SH-SY5Y (cell line): ENCODE measurements around the gene LINGO4.

Experiments used
- GATA2 ChIP-seq: IDR thresholded peaks from 2 replicates; pipeline ENCODE4 v1.6.1; 2011; ENCODE audit warnings: mild to moderate bottlenecking, low read depth, low read length
- GATA3 ChIP-seq: IDR thresholded peaks from 2 replicates; pipeline ENCODE4 v1.6.1; 2011; ENCODE audit warnings: low read depth, mild to moderate bottlenecking, low read length, moderate library complexity

- TF ChIP-seq GATA3 = no peak
- no peak for TF ChIP-seq GATA2
These were observed 11.5 kb upstream of the LINGO4 start for GRCh38 chr1:151816548-151817352.
